ENCODE data around the gene CEP170B.
"Not testable (repeated sequence)": the region's sequence is repeated elsewhere in the genome, so short reads cannot be mapped to it uniquely, and the experiment has no call there.

Gene CEP170B

DNA sequence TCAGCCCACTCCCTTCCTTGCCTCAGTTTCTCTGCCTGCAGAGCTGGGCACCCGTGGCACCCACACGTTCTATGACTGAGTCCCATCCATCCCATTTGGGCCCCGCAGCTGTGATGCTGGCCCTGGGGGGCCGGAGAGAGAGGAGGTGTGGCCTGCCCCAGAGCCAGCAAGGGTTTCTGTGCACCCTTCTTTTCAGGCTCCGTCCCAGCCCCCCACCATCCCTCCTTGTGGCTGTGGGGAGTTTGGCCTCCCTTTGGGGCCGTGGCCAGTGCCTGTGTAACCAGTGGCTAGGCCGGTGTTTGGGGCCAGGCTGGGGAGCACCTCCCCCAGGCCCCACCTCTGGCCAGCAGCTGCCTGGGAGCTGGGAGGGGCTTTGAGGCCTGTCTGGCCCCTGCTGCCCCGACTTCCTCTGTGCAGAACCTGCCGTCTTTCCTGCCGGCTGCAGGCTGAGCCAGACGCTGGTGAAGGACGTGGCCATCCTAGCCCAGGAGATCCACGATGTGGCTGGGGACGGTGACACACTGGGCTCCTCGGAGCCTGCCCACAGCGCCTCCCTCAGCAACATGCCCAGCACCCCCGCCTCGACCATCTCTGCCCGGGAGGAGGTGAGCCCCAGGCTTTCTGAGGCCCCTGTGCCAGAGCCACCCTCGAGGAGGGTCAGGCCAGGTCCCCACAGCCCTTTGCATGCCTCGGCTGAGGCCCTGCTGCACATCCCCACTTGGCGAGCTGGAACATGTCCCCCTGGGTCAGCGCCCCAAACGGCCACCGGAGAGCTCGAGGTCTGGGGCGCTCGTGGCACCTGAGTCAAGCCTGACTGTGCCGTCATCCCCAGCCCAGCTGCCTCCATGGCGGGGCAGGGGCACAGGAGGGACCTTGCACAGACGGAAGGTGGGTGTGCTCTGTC, 27.7 kb downstream of the CEP170B start:
- DNase-seq, result no peak

- DNase-seq, result no peak
Measured at GRCh38 chr14:104893435-104894207, 28.6 kb downstream of the CEP170B start.

- no peak for DNase-seq
Measured at GRCh38 chr14:104894331-104895206, 29.5 kb downstream of the CEP170B start.

DNA sequence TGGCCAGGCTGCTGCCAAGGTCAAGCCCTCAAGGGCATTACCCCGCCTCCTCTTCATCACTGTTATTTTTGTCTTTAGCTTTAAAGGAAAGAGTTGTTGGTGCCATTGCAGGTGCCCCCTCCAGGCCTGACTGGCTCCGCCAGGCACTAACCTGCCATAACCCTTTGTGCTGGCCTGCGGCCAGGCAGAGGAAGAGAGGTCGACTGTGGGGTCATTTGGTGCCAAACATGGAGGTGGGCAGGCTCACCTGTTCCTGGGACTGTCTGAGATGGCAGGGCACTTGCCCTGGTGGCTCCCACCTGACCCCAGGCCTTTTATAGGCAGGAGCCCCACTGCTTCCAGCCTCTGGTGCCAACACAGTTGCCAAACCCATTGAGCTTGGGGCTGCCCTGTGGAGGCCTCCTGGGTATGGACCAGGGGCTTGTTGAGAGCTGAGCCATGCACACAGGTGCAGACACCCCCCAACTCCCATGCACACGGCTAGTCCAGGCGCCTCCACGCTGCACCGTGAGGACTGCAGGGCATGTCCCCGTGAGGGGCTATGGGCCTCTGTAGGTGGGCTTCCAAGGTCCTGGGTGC, 30.2 kb downstream of the CEP170B start:
- no peak for DNase-seq

GRCh38 chr14:104895786-104896661, 31.0 kb downstream of the CEP170B start:
- DNase-seq, result no peak

- DNase-seq, result no peak
Measured at GRCh38 chr14:104897330-104898194, 32.5 kb downstream of the CEP170B start.

DNA sequence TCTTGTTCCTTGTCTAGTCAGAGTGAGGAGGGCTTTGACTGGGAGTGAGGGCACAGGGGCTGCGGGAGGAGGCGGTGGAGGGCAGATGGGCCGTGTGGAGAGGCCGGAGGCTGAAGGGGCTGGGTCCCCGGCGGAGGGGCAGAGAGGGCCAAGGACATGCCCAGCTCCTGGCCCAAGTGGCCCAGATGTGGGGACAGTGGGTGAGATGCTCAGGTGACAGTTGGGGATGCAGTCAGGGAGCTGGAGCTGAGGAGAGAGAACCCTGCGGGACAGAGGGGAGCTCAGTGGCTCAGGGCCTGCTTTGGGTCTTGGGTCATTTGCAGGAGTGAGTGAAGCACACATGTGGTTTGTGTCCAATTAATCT, 33.1 kb downstream of the CEP170B start:
- no peak for DNase-seq

DNA sequence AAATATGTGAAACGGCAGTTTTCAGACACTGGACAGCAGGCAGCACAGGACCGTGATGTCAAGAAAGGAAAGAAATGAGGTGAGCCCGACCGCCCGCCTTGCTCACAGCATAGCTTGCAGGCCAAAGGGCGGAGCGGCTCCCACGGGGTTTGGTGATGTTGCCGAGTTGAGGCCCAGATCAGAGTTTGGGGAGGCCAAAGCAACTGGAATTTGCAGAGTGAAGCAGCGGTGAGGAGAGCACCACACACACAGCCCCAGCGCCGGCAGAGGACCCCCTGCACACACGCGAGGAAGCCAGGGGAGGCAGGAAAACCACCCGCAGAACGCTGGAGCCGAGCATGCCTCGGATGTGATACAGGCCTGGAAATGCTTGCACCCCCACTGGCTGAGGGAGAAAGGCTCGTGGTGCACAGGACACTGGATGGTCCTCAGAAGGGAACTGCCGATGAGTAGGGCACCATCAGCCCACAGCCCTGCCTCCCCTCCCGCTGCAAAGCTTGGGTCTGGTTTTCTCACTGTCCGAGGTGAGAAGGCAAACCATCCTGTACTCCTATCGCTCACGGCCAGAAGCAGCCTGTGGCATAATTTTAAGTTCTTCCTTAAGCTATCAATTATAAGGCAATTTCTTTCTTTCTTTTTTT, 33.9 kb downstream of the CEP170B start:
- DNase-seq, result no peak

- no peak for DNase-seq
Measured at GRCh38 chr14:104899781-104900180, 34.7 kb downstream of the CEP170B start.

- no peak for DNase-seq
Measured at GRCh38 chr14:104900639-104901512, 35.8 kb downstream of the CEP170B start.

DNA sequence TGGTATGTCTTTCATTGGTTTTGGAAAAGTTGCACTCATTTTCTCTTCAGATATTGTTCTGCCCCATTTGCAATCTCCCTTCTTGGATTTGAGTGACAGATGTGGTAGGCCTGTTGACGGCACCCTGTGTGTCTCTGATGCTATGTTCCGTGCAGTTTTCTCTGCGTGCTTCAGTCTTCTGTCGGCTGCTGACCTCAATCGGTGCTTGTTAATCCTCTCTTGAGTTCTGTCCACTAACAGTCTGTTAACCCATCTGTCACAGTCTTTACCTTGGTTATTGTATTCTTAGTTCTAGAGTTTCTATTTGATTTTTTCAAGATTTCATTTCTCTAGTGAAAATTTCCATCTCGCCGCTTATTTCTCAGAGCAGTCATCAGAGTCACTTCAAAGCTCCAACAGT, 38.9 kb downstream of the CEP170B start:
- no peak for DNase-seq

- not testable (repeated sequence) for DNase-seq
Measured at GRCh38 chr14:104904650-104905578, 39.8 kb downstream of the CEP170B start.

GRCh38 chr14:104905579-104905933, 40.5 kb downstream of the CEP170B start:
- DNase-seq, result not testable (repeated sequence)

DNA sequence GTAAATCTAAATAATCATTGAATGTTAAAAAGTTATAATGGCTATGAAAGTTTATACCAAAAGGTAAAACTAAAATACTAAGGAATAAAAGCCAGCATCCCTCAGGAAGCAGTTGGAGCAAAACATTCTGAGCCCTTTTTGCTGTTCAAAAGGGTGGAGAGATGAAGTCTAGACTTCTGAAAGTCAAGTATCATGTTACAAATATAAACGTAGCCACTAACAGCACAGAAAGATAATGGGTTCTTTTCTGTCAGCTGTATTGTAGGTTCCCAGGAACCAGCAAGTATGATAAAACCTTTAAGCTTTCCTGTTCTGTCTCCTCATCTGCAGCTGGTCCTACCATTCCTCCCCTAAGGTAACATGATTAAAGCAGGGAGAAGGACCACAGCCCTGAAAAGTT, 43.2 kb downstream of the CEP170B start:
- no peak for DNase-seq

DNA sequence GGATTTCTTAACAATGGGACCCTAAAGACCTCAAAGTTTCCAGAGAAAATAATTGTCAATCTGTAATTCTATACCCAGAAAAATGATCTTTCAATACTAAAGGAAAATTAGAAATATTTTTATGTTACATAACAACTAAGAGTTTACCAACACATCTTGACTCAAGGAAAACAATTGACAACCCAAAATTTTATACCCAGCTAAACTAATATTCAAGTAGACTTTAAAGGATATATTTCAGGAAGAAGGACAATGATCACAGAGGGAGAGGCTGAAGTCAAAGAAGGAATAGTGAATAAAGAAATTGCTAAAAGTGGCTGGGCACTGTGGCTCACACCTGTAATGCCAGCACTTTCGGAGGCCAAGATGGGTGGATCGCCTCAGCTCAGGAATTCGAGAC, 47.0 kb downstream of the CEP170B start:
- no peak for DNase-seq

DNA sequence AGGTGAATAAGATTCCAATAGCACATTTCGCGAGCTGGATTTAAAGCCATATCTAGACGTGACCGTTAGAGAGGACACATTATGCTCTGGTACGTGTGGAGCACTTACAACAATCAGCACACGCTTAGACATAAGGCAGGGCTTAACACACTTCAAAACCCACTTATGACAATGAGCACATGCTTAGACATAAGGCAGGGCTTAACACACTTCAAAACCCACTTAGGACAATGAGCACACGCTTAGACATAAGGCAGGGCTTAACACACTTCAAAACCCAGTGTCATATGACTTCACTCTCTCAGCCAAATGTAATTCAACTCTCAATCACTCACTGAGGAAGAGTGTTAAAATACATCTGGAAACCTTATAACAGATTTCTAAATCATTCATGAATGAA, 48.4 kb downstream of the CEP170B start:
- DNase-seq, result no peak

GRCh38 chr14:104917116-104917515, 52.0 kb downstream of the CEP170B start:
- DNase-seq, result no peak

- no peak for DNase-seq
Measured at GRCh38 chr14:104917993-104918392, 52.9 kb downstream of the CEP170B start.

Measured in activated T-cell treated with anti-CD3 and anti-CD28 coated beads for 4 hours (primary cell).